Astrocyte (in vitro differentiated cells and primary cell): ENCODE measurements around the gene PDSS2.

ENCODE experiments used
- CTCF ChIP-seq: IDR thresholded peaks from 2 replicates; pipeline ENCODE4 v1.5.1; 2011; ENCODE audit warnings: low read depth, mild to moderate bottlenecking, inconsistent platforms, low read length, moderate library complexity; ENCODE audit not compliant: insufficient read depth
- EZH2 ChIP-seq: IDR thresholded peaks from 2 replicates; pipeline ENCODE4 v1.6.1; 2012; ENCODE audit warnings: mild to moderate bottlenecking, low read length, inconsistent platforms; ENCODE audit not compliant: insufficient read depth

- TF ChIP-seq CTCF: no peak
- no peak for TF ChIP-seq EZH2
These were observed 302.7 kb downstream of the PDSS2 start for GRCh38 chr6:107156617-107157016.
